ENCODE data around the gene TSPAN5.

DNA sequence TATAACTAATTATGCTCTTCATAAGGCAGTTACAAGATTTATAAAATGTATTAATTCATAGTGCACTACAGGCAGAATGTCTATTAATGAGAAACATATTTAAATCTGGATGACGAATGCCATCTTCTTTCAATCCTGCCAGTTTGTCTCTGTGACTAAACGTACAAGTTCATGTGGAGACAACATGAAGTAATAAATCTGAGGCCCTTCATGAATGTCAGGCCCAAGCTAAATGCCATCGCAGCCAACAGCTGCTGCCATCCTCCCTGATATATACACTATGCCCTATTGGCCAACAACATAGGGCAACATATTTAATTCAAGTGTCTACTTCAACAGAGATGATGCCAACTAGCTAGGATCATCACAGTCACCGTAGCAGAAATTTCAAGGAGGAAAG lies 43.7 kb downstream of the TSPAN5 start:
- TF ChIP-seq, protein P1, sequence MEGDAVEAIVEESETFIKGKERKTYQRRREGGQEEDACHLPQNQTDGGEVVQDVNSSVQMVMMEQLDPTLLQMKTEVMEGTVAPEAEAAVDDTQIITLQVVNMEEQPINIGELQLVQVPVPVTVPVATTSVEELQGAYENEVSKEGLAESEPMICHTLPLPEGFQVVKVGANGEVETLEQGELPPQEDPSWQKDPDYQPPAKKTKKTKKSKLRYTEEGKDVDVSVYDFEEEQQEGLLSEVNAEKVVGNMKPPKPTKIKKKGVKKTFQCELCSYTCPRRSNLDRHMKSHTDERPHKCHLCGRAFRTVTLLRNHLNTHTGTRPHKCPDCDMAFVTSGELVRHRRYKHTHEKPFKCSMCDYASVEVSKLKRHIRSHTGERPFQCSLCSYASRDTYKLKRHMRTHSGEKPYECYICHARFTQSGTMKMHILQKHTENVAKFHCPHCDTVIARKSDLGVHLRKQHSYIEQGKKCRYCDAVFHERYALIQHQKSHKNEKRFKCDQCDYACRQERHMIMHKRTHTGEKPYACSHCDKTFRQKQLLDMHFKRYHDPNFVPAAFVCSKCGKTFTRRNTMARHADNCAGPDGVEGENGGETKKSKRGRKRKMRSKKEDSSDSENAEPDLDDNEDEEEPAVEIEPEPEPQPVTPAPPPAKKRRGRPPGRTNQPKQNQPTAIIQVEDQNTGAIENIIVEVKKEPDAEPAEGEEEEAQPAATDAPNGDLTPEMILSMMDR (IDR thresholded peaks at IDR 0.05), result no peak
- TF ChIP-seq POLR2A (IDR thresholded peaks at IDR 0.05), result no peak
